ENCODE data around the gene TSHZ3.

DNA sequence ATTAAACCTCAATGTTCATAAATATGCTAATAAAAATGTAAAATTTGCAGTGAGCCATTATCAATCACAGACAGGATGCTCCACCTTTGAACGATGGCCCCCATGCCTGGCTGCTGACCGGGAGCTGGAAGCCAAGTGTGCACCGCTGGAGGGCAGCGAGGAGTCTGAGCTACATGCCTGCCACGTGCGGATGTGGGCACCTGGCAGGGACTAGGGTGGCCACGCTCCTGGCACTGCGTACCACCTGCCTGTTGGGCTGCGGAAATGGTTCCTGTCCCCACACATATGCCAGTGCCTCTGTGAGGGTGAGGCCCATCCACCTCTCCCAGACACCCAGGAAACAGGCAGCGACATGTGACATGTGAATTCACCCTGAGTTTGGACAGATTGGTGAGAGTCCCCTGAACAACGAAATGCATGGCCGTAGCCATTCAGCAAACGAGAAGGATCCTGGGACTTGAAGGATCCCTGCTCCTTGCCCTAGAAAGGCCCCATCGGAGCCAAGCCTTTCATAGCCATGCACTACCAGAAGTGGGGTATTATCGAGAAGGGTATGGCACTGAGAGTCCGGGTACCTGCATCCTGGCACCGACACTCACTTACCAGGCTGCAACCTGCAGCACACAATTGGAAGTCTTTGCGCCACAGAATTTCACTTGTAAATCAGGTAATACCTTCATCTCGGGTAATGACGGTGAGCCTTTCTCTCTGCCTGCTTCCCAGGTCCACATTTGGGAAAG lies 35.8 kb downstream of the TSHZ3 start:
- TF ChIP-seq CTCF (conservative IDR thresholded peaks at IDR 0.05; ENCODE audit: low read length) (no peak), EZH2phosphoT487 (IDR thresholded peaks at IDR 0.05; ENCODE audit: borderline replicate concordance) (no peak)

All from Loucy (cell line).